Activated CD4-positive, alpha-beta T cell treated with anti-CD3 and anti-CD28 coated beads, Interleukin-2, amount 50 U/mL, for 16 hours (primary cell): ENCODE results near the gene RNASE7.

Experiments
- DNase-seq: peaks from one replicate; pipeline ENCODE4 v3.0.0-alpha.2; 2020

Gene RNASE7

GRCh38 chr14:21088687-21089086 is 46.5 kb downstream of the RNASE7 start:
- DNase-seq, result no peak

- DNase-seq, result no peak
Measured at GRCh38 chr14:21089271-21089670, 47.1 kb downstream of the RNASE7 start.

- no peak for DNase-seq
Measured at GRCh38 chr14:21089877-21090193, 47.7 kb downstream of the RNASE7 start.

- DNase-seq, result peak; percentile 20
Measured at GRCh38 chr14:21090194-21090939, 48.2 kb downstream of the RNASE7 start.

GRCh38 chr14:21090940-21091663 is 48.9 kb downstream of the RNASE7 start:
- no peak for DNase-seq

- DNase-seq, result no peak
Measured at GRCh38 chr14:21091821-21092272, 49.7 kb downstream of the RNASE7 start.

- peak; percentile 89 for DNase-seq
Measured at GRCh38 chr14:21092273-21093011, 50.3 kb downstream of the RNASE7 start.

- DNase-seq, result no peak
Measured at GRCh38 chr14:21093018-21093417, 50.9 kb downstream of the RNASE7 start.
